Measurements from ENCODE around the gene USP31.

USP31 gene

GRCh38 chr16:23071196-23072083, 77.8 kb downstream of the USP31 start:
- POLR2A ChIA-PET: interaction anchor here (0.7 kb wide), 1 partner anchor 71 kb away, joined by 3 read pairs; no protein-coding TSS in a partner anchor
- no peak for TF ChIP-seq CTCF (IDR thresholded peaks at IDR 0.05; ENCODE audit: control extremely low read depth, extremely low read depth, low read depth, missing control alignments)
- DNase-seq (ENCODE audit: extremely low spot score): no peak
- CTCF ChIA-PET: interaction anchor here (2.4 kb wide), 1 partner anchor 12 kb away, joined by 16 read pairs; no protein-coding TSS in a partner anchor

DNA sequence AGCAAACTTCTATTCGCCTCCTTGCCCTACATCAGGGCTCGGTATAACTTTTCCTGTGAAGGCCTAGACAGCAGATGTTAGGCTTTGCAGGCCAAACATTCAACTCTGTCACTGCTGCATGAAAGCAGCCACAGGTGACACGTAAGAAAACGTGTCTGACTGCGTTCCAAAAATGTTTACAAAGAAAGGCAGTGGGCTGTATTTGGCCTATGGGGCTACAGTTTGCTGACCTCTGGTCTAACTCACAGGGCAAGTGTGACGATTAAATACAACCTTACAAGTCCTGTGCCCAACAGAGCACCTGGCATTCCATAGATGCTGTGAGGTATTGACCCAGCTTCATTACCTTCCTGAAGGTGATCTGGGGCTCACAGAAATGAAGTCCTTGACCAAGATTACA, 79.4 kb downstream of the USP31 start:
- ChIA-PET POLR2A (no interaction called here), CTCF (interaction anchor here (2.4 kb wide), 1 partner anchor 10 kb away, joined by 16 read pairs; no protein-coding TSS in a partner anchor)
- DNase-seq (ENCODE audit: extremely low spot score): no peak
- no peak for TF ChIP-seq CTCF (IDR thresholded peaks at IDR 0.05; ENCODE audit: control extremely low read depth, extremely low read depth, low read depth, missing control alignments)

DNA sequence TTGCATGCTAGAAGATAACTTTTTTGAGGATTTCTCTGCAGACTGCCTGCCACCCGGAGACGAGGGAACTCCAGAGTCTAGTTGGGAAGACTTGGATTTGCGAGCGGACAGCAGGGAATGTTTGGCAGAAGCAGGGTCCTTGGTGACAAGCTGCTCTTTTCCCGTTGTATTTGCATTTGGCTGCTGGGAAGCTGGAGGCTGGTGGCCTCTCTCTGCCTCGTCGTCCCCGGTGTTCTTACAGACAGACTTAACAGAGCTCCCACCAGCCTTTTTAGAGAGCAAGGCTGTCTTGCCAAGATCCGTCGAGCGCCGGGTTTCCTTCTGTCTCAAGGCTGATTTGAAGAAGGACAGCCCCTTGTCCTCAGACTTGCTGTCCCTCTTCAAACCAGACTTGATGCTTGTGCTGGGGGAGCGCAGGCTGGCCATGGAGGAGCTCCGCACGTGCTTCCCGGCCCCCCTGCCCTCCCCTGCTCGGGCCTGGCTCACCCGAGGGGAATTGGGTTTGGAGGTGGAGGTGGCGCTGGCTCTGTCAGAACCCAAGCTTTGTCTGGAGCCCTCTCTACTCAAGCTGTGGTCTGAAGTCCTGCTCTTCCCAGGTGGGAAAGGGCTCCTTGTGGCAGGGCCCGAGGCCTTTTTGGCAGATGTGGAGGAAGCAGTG, 81.0 kb downstream of the USP31 start:
- POLR2A ChIA-PET: no interaction called here
- CTCF ChIA-PET: interaction anchor here (1.2 kb wide), 1 partner anchor 17 kb away, joined by 3 read pairs; no protein-coding TSS in a partner anchor
- no peak for DNase-seq (ENCODE audit: extremely low spot score)
- TF ChIP-seq CTCF (IDR thresholded peaks at IDR 0.05; ENCODE audit: control extremely low read depth, extremely low read depth, low read depth, missing control alignments): no peak

DNA sequence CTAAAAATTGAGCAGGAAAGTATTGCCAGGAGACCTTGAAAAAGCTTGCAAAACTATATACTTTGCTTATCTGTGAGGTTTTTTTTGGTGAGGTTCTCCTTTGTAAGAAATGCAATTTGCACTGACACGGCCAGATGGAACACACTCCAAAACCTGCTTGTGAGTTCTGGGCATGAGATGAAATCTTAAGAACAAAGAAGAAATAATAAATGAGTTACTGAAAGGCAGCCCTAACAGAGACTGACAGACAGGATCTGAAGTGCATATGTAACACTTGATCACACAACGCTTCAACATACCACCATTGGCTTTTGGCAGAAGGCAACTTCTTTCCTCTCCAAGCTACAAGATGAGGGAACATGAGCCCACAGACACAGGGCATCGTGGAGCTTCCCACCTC, 82.6 kb downstream of the USP31 start:
- ChIA-PET CTCF (interaction anchor here (1.1 to 1.4 kb wide), 2 partner anchors 13 to 369 kb away, joined by 3 to 4 read pairs; no protein-coding TSS in a partner anchor), POLR2A (no interaction called here)
- no peak for TF ChIP-seq CTCF (IDR thresholded peaks at IDR 0.05; ENCODE audit: control extremely low read depth, extremely low read depth, low read depth, missing control alignments)
- DNase-seq (ENCODE audit: extremely low spot score): no peak

- ChIA-PET POLR2A (no interaction called here), CTCF (interaction anchor here (0.9 kb wide), 1 partner anchor 371 kb away, joined by 5 read pairs; no protein-coding TSS in a partner anchor)
- no peak for DNase-seq (ENCODE audit: extremely low spot score)
- TF ChIP-seq CTCF (IDR thresholded peaks at IDR 0.05; ENCODE audit: control extremely low read depth, extremely low read depth, low read depth, missing control alignments): no peak
Observed at GRCh38 chr16:23064639-23065038, 84.6 kb downstream of the USP31 start.

DNA sequence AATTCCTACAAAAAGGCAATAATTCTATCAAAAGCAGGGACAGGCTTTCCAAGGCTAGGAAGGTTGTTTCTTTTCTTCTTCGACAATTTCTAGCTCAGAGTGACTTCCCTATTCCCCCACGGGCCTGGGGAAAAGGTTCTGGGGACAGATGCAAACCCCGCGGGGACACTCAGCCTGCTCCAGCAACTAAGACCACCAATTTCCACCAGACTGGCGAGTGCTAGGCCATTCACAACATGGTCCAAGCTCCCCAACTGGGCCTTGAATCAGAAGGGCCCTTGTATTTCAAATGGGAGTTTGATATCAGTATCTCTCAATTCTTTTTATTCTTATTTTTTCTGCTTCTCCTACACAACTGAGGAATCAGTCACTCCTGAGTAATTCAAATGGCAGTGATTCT, 86.7 kb downstream of the USP31 start:
- POLR2A ChIA-PET: no interaction called here
- DNase-seq (ENCODE audit: extremely low spot score): no peak
- CTCF ChIA-PET: interaction anchor here (1.4 kb wide), 1 partner anchor 18 kb away, joined by 4 read pairs; no protein-coding TSS in a partner anchor
- no peak for TF ChIP-seq CTCF (IDR thresholded peaks at IDR 0.05; ENCODE audit: control extremely low read depth, extremely low read depth, low read depth, missing control alignments)
